C4-2B (cell line): ENCODE measurements around the gene MMP25.

Experiments used
- H3K27ac ChIP-seq: fragments of 450-650 bp; 2 replicates; pipeline ENCODE4 v1.5.1; 2017
- CTCF ChIP-seq: fragments of 450-650 bp; conservative IDR thresholded peaks from 2 replicates; pipeline ENCODE4 v1.5.1; 2017; ENCODE audit warnings: mild to moderate bottlenecking
- ZFX ChIP-seq: fragments of 450-650 bp; IDR thresholded peaks from 2 replicates; pipeline ENCODE4 v1.6.1; 2017

MMP25 gene

GRCh38 chr16:3012246-3012645, 34.1 kb upstream of the MMP25 start:
- TF ChIP-seq CTCF = no peak
- TF ChIP-seq ZFX = no peak
- no peak overlapping the region for H3K27ac ChIP-seq

GRCh38 chr16:3012828-3013420, 33.4 kb upstream of the MMP25 start, which contains the start of gene CLDN9:
Gene CLDN9, plus strand, starts transcription at chr16:3012923. Its CDS starts 440 bp downstream, at chr16:3013363.
- H3K27ac ChIP-seq = no peak within 1 kb of the TSS
- TF ChIP-seq ZFX = no peak
- TF ChIP-seq CTCF = no peak

DNA sequence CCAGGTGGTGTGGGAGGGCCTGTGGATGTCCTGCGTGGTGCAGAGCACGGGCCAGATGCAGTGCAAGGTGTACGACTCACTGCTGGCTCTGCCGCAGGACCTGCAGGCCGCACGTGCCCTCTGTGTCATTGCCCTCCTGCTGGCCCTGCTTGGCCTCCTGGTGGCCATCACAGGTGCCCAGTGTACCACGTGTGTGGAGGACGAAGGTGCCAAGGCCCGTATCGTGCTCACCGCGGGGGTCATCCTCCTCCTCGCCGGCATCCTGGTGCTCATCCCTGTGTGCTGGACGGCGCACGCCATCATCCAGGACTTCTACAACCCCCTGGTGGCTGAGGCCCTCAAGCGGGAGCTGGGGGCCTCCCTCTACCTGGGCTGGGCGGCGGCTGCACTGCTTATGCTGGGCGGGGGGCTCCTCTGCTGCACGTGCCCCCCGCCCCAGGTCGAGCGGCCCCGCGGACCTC, 32.8 kb upstream of the MMP25 start:
- H3K27ac ChIP-seq = no peak overlapping the region
- TF ChIP-seq ZFX (no peak), CTCF (no peak)

DNA sequence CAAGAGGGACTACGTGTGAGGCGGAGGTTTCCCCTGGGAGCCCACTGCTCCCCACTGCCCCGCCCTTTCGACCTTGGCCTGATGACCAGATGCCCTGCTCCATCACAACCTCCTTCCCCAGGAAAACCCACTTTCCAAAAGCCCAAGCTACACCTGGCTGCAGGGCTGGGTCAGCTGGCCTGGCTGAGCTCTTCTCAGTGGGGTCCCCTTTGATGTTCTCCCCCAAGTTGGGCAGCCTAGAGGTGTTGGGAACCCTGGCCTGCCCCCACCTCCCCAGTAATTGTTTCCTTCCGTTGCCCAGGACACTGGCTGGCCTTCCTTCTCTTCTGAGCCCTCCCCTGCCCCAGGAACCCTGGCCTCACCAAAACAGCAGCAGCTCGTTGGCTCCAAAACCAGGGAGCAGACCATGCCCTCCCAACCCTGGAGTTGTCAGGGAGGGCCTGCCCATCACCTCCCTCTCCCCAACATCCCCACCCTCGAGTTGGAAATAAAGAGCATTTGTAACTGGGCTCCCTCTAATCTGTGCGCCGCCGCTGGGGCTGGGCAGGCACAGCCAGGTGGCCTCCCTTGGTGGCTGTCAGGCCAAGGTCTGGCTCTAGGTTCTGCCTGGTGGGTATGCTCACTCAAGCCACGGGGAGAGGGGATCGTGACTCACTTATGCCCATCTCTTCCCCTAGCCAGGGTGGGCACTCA, 32.2 kb upstream of the MMP25 start:
- TF ChIP-seq ZFX = no peak
- no peak for TF ChIP-seq CTCF
- no peak overlapping the region for H3K27ac ChIP-seq

DNA sequence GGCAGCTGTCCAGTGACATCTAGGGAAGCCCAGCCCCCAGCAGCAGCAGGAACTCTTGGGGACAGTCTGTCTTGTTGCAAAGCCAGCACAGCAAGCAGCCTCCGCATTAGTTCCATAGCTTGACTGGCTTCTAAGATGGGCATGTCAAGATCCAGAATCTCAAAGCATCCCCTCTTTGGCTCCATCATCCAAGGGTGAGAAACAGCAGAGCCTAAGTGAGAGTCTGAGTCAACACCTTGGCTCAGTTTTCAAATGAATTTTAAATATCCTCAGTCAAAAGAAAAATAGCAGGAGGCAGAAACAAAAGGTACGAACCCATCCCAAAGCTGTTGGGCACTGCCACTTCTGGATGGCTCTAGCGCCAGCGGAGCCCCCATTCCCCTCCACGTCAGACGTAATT, 31.4 kb upstream of the MMP25 start:
- H3K27ac ChIP-seq = no peak overlapping the region
- TF ChIP-seq ZFX = no peak
- TF ChIP-seq CTCF = no peak

DNA sequence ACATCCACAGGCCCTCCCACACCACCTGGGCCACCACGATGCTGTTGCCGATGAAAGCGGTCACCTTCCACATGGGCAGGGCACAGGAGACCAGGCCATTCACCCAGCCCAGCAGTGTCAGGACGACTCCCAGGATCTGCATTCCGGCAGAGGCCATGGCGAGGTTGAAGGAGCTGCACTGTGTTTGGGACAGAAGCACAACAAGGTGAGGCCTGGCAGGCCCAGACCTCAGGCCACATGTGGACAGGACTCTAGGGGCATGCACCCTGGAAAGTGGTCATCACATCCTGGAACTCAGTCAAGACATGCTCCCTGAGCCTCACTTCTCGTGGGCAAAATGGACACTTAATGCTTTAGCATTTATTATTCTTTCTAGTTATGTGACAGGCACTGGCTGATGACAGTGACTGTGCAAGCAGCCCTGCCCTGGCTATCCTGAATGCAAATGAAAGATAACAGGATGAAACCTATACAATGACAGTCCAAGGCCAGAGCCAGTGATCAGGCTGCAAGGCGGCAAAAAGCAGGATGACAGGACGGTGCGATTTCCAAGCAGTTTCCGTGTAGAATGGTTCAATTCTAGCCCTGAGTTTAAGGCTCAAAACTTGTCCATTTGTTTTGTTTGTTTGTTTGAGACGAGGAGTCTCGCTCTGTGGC, 30.4 kb upstream of the MMP25 start:
- TF ChIP-seq CTCF = no peak
- TF ChIP-seq ZFX = no peak

GRCh38 chr16:3017344-3017743, 29.0 kb upstream of the MMP25 start:
- TF ChIP-seq CTCF = no peak
- TF ChIP-seq ZFX = no peak
- no peak overlapping the region for H3K27ac ChIP-seq

More for the DNA sequence above, 30.4 kb upstream of the MMP25 start:
- H3K27ac ChIP-seq = no peak overlapping the region
